ENCODE results near the gene TH. TPM values are rescaled to one million over a fixed set of nuclear protein-coding genes. Genes with fewer than 3 reads are reported as not detected.

TH gene
- total RNA-seq, 1 experiment from 2014 or later: not detected

DNA sequence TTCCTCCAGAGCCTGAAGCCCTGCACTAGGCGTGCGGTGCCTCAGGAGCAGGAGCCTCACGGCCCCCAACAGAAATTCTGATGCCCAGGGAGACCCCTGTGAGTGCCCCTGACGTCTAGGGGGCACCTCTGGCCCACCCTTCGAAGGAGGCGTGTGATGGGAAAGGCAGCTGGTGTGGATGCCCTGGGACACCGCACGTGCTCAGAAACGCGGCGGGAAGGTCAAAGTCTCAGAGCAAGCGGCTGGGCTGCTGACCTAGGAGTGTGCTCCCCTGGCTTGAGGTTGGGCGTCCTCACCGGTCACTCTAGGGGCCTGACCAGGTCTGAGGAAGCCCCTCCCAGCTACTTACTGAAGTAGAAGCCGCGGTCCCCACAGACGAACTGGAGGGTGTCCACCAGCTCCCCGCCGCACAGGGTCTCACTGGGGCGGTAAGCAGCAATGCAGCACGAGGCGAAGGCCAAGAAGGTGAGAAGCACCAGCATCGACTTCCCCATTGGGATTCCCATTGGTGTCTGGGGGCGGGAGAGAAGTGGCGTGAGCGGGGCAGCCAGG lies 36.5 kb downstream of the TH start:
- DNase-seq (ENCODE audit: low read depth, low spot score) (no peak), ATAC-seq (no peak)
- intact Hi-C loops (cut with micrococcal nuclease; ENCODE audit: unreplicated experiment): no loop called here
- BruUV-seq (replicated peaks): no TSS peak
- peaks cover 2% of the 10 kb centered on the region; the same call in 1 of the 2 replicates for H3K27me3 ChIP-seq (ENCODE audit: control insufficient read depth, insufficient read depth, low read length)
- ChIA-PET POLR2A (no interaction called here), CTCF (no interaction called here)
- no peak for TF ChIP-seq POLR2AphosphoS5 (IDR thresholded peaks at IDR 0.05; ENCODE audit: low read depth, low read length)
- no peak for TF ChIP-seq TCF7L2 (IDR thresholded peaks at IDR 0.05; ENCODE audit: low read depth, low read length)
- TF ChIP-seq, protein P1, sequence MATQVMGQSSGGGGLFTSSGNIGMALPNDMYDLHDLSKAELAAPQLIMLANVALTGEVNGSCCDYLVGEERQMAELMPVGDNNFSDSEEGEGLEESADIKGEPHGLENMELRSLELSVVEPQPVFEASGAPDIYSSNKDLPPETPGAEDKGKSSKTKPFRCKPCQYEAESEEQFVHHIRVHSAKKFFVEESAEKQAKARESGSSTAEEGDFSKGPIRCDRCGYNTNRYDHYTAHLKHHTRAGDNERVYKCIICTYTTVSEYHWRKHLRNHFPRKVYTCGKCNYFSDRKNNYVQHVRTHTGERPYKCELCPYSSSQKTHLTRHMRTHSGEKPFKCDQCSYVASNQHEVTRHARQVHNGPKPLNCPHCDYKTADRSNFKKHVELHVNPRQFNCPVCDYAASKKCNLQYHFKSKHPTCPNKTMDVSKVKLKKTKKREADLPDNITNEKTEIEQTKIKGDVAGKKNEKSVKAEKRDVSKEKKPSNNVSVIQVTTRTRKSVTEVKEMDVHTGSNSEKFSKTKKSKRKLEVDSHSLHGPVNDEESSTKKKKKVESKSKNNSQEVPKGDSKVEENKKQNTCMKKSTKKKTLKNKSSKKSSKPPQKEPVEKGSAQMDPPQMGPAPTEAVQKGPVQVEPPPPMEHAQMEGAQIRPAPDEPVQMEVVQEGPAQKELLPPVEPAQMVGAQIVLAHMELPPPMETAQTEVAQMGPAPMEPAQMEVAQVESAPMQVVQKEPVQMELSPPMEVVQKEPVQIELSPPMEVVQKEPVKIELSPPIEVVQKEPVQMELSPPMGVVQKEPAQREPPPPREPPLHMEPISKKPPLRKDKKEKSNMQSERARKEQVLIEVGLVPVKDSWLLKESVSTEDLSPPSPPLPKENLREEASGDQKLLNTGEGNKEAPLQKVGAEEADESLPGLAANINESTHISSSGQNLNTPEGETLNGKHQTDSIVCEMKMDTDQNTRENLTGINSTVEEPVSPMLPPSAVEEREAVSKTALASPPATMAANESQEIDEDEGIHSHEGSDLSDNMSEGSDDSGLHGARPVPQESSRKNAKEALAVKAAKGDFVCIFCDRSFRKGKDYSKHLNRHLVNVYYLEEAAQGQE (IDR thresholded peaks at IDR 0.05; ENCODE audit: insufficient read depth in 1 of 2, low read depth in 2 of 2, low read length in 1 of 2): no peak
- TF ChIP-seq, protein P2, sequence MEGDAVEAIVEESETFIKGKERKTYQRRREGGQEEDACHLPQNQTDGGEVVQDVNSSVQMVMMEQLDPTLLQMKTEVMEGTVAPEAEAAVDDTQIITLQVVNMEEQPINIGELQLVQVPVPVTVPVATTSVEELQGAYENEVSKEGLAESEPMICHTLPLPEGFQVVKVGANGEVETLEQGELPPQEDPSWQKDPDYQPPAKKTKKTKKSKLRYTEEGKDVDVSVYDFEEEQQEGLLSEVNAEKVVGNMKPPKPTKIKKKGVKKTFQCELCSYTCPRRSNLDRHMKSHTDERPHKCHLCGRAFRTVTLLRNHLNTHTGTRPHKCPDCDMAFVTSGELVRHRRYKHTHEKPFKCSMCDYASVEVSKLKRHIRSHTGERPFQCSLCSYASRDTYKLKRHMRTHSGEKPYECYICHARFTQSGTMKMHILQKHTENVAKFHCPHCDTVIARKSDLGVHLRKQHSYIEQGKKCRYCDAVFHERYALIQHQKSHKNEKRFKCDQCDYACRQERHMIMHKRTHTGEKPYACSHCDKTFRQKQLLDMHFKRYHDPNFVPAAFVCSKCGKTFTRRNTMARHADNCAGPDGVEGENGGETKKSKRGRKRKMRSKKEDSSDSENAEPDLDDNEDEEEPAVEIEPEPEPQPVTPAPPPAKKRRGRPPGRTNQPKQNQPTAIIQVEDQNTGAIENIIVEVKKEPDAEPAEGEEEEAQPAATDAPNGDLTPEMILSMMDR (IDR thresholded peaks at IDR 0.05): no peak
- TF ChIP-seq SIN3A (IDR thresholded peaks at IDR 0.05; ENCODE audit: borderline replicate concordance, insufficient read depth, low read depth, low read length): no peak
- H3K4me3 ChIP-seq (ENCODE audit: low read depth in 2 of 2, low read length in 2 of 2): no peak overlapping the region
- H3K36me3 ChIP-seq (ENCODE audit: control insufficient read depth, insufficient read depth, low read length): no peaks in the 10 kb centered on the region
- H3K4me1 ChIP-seq (ENCODE audit: control insufficient read depth, insufficient read depth, low read length): peaks cover 5% of the 10 kb centered on the region
- no peak overlapping the region for H3K27ac ChIP-seq (ENCODE audit: low read length)
- in situ Hi-C loops (cut with HindIII; ENCODE audit: low pct_unique_long_range_greater_than_20kb, low sequenced_read_pairs): no loop called here
- H3K9me3 ChIP-seq (ENCODE audit: control insufficient read depth, insufficient read depth, low read depth, low read length): no peaks in the 10 kb centered on the region

DNA sequence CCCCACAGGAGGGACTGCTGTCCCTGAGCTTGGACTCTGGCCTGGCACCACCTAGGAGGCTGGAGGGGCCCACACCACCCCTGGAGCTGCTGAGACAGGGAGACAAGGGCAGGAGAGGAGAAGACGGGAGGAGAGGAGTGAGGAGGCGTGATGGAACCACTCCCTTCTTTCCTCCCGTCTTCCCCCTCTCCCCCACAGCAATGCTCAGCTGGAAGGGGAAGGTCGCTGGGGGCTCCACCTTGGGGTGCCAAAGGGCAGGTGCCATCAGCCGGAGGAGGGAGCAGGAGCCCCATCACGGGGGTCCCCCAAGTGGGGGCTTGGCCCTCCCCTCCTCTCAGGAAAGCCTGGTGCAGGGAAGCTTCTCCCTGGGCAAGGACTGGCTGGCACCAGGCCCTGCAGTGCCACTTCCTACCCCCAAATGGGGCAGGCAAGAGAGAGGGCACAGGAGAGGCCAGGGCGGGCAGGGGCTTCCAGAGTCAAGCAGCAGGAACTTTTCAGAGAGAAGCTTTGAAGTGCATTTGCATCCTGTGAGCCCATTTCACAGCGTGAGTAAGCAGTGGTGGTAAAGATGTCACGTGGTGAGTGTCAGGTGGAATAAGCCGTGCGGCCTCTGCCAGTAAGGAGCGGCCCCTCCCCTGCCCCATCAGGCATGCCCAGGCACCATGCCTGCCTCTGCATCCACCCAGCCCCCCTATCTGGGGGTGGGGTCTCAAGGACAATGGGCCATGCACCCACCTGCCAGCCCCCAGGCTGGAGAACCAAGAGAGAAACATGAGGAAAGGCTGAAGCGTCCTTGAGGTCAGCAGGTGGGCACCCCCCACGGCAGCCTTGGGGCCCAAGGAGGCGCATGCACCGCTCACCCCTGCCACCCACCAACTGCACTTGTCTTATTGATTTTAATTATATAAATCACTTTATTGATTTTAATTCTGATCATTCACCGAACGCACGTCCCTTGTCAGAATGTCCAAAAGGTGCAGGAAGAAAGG lies 37.3 kb downstream of the TH start:
- H3K9me3 ChIP-seq (ENCODE audit: control insufficient read depth, insufficient read depth, low read depth, low read length): no peaks in the 10 kb centered on the region
- ChIA-PET CTCF (interaction anchor here (1.6 kb wide), 1 partner anchor 17 kb away, joined by 5 read pairs; no protein-coding TSS in a partner anchor), POLR2A (no interaction called here)
- DNase-seq (ENCODE audit: low read depth, low spot score): no peak
- ATAC-seq: no peak
- intact Hi-C loops (cut with micrococcal nuclease; ENCODE audit: unreplicated experiment): no loop called here
- H3K27ac ChIP-seq (ENCODE audit: low read length): no peak overlapping the region
- no TSS peak for BruUV-seq (replicated peaks)
- TF ChIP-seq, protein P1 (IDR thresholded peaks at IDR 0.05; ENCODE audit: insufficient read depth in 1 of 2, low read depth in 2 of 2, low read length in 1 of 2): no peak
- TF ChIP-seq POLR2AphosphoS5 (IDR thresholded peaks at IDR 0.05; ENCODE audit: low read depth, low read length): no peak
- no peaks in the 10 kb centered on the region; the same call in 1 of the 2 replicates for H3K27me3 ChIP-seq (ENCODE audit: control insufficient read depth, insufficient read depth, low read length)
- H3K36me3 ChIP-seq (ENCODE audit: control insufficient read depth, insufficient read depth, low read length): no peaks in the 10 kb centered on the region
- peaks cover 4% of the 10 kb centered on the region for H3K4me1 ChIP-seq (ENCODE audit: control insufficient read depth, insufficient read depth, low read length)
- no peak overlapping the region for H3K4me3 ChIP-seq (ENCODE audit: low read depth in 2 of 2, low read length in 2 of 2)
- in situ Hi-C loops (cut with HindIII; ENCODE audit: low pct_unique_long_range_greater_than_20kb, low sequenced_read_pairs): no loop called here

Measured in Panc1 (cell line).